ENCODE data around the gene ADAMTSL1.

- TF ChIP-seq CTCF (IDR thresholded peaks at IDR 0.05) (no peak), POLR2A (IDR thresholded peaks at IDR 0.05) (no peak)
These were observed 4.8 kb downstream of the ADAMTSL1 start for GRCh38 chr9:18478501-18479361.
